GM19351 (cell line): ENCODE measurements around the gene PLA2G2F.

Experiments used
- ATAC-seq: cut with Tn5 transposase; IDR thresholded peaks from one replicate; pipeline ENCODE4 v1.9.1; 2021; ENCODE audit warnings: mild to moderate bottlenecking, moderate library complexity; ENCODE audit not compliant: unreplicated experiment

Gene PLA2G2F

GRCh38 chr1:20188455-20188817 is 49.3 kb downstream of the PLA2G2F start:
- ATAC-seq, result no peak

GRCh38 chr1:20189664-20190063 is 50.5 kb downstream of the PLA2G2F start:
- no peak for ATAC-seq

GRCh38 chr1:20190256-20191160 is 51.4 kb downstream of the PLA2G2F start:
- no peak for ATAC-seq

GRCh38 chr1:20191266-20191825 is 52.2 kb downstream of the PLA2G2F start:
- ATAC-seq, result no peak

GRCh38 chr1:20192364-20192763 is 53.2 kb downstream of the PLA2G2F start:
- no peak for ATAC-seq

- no peak for ATAC-seq
Measured at GRCh38 chr1:20192871-20193411, 53.8 kb downstream of the PLA2G2F start.

- ATAC-seq, result no peak
Measured at GRCh38 chr1:20194224-20194623, 55.1 kb downstream of the PLA2G2F start.

- ATAC-seq, result no peak
Measured at GRCh38 chr1:20194757-20195461, 55.8 kb downstream of the PLA2G2F start.

GRCh38 chr1:20195462-20195780 is 56.3 kb downstream of the PLA2G2F start:
- ATAC-seq, result no peak

- ATAC-seq, result no peak
Measured at GRCh38 chr1:20197329-20197791, 58.2 kb downstream of the PLA2G2F start.

GRCh38 chr1:20198296-20198695 is 59.2 kb downstream of the PLA2G2F start:
- ATAC-seq, result no peak

- no peak for ATAC-seq
Measured at GRCh38 chr1:20198918-20199317, 59.8 kb downstream of the PLA2G2F start.

GRCh38 chr1:20199403-20199802 is 60.3 kb downstream of the PLA2G2F start:
- no peak for ATAC-seq

- no peak for ATAC-seq
Measured at GRCh38 chr1:20199840-20200239, 60.7 kb downstream of the PLA2G2F start.
